ENCODE results near the gene AKT3.
"Not testable (repeated sequence)": the region's sequence is repeated elsewhere in the genome, so short reads cannot be mapped to it uniquely, and the experiment has no call there.

The AKT3 gene

GRCh38 chr1:243883551-243883950 is 33.5 kb upstream of the AKT3 start:
- TF ChIP-seq, protein P1, sequence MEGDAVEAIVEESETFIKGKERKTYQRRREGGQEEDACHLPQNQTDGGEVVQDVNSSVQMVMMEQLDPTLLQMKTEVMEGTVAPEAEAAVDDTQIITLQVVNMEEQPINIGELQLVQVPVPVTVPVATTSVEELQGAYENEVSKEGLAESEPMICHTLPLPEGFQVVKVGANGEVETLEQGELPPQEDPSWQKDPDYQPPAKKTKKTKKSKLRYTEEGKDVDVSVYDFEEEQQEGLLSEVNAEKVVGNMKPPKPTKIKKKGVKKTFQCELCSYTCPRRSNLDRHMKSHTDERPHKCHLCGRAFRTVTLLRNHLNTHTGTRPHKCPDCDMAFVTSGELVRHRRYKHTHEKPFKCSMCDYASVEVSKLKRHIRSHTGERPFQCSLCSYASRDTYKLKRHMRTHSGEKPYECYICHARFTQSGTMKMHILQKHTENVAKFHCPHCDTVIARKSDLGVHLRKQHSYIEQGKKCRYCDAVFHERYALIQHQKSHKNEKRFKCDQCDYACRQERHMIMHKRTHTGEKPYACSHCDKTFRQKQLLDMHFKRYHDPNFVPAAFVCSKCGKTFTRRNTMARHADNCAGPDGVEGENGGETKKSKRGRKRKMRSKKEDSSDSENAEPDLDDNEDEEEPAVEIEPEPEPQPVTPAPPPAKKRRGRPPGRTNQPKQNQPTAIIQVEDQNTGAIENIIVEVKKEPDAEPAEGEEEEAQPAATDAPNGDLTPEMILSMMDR (IDR thresholded peaks at IDR 0.05; ENCODE audit: low read depth, low read length): no peak
- no peak for DNase-seq (ENCODE audit: extremely low read depth, low read depth)

DNA sequence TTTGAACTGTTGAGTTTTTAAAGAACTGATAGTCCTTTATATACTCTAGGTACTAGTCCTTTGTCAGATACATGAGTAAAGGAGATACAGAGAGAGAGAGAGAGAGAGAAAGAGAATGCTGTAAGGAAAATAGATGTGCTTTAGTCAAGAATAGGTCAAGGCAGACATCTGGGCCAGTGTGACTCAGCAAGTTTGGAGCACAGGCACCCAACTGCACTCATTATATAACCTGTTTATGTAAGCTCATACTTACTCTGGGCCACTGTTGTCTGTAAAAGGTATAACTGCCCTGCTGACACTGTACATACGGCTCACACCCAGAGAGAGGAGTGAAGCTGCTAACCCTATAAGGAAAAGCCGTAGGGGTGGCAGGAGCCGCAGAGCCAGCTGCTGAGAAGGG is 32.2 kb upstream of the AKT3 start:
- TF ChIP-seq, protein P1 (IDR thresholded peaks at IDR 0.05; ENCODE audit: low read depth, low read length): no peak
- no peak for DNase-seq (ENCODE audit: extremely low read depth, low read depth)

- not testable (repeated sequence) for DNase-seq (ENCODE audit: extremely low read depth, low read depth)
Observed at GRCh38 chr1:243877058-243877457, 27.0 kb upstream of the AKT3 start.

DNA sequence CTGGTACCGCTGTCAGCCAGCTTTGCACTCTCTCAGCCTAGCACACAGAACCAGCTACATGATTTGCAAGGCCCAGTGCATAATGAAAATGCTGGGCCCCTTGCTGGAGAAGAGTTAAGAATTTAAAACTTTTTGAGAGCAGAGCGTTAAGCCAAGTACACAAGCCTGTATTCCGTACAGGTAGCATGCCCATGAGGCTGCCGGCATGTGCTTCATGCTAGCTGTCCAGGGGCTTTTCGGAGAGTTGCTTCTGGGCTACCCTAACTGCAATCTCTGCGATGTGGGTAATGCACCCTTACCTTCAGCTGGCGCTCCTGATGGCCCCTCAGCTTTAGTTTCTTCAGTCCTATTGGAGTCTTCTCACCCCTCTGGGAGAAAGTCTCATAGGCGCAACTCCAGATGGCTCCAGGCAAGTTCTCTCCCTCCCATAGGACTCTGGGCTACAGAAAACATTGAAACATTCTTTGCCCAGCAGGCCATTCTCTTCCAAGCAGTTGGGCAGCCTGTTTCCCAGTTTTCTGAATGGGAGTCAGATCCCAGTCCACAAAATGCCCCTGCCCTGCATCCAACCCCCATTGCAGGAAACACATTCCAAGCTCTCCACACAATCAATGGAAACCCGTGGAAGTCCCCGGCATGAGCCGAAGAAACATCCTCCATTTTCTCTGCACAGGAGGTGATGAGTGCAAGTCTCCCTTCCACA is 5.7 kb upstream of the AKT3 start:
- TF ChIP-seq, protein P1 (IDR thresholded peaks at IDR 0.05; ENCODE audit: low read depth, low read length): no peak
- no peak for DNase-seq (ENCODE audit: extremely low read depth, low read depth)

DNA sequence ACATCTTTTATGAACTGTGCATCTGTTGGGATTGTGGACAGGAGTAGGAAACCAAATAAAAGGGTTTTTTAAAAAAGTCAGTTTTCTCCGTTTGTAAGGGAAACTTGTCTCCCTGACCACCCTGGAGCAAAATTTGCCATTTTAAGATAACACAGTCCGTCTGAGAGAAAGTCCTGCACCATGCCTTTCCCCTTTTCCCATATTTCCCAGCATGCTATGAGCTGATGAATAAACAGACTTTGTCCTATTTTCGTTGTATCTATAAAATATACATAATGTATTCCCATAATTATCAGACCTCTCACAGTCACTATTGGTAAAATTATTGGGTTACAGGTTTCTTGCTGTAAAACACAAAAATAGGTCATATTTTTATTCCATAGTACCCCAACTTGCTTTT is 1.7 kb upstream of the AKT3 start:
- TF ChIP-seq, protein P1 (IDR thresholded peaks at IDR 0.05; ENCODE audit: low read depth, low read length): no peak
- no peak for DNase-seq (ENCODE audit: extremely low read depth, low read depth)

GRCh38 chr1:243851257-243851756 is 1.3 kb upstream of the AKT3 start:
- no peak for DNase-seq (ENCODE audit: extremely low read depth, low read depth)
- TF ChIP-seq, protein P1 (IDR thresholded peaks at IDR 0.05; ENCODE audit: low read depth, low read length): no peak

- TF ChIP-seq, protein P1 (IDR thresholded peaks at IDR 0.05; ENCODE audit: low read depth, low read length): no peak
- DNase-seq (ENCODE audit: extremely low read depth, low read depth): peak; percentile 29
Observed at GRCh38 chr1:243850452-243851256, 611 bp upstream of the AKT3 start.
